GM18868 (cell line): ENCODE results near the gene MAN1A2.
"Not testable (repeated sequence)": the region's sequence is repeated elsewhere in the genome, so short reads cannot be mapped to it uniquely, and the experiment has no call there.

Experiments used
- ATAC-seq: cut with Tn5 transposase; IDR thresholded peaks from one replicate; pipeline ENCODE4 v1.9.1; 2021; ENCODE audit warnings: mild to moderate bottlenecking, moderate library complexity; ENCODE audit not compliant: unreplicated experiment

The MAN1A2 gene

DNA sequence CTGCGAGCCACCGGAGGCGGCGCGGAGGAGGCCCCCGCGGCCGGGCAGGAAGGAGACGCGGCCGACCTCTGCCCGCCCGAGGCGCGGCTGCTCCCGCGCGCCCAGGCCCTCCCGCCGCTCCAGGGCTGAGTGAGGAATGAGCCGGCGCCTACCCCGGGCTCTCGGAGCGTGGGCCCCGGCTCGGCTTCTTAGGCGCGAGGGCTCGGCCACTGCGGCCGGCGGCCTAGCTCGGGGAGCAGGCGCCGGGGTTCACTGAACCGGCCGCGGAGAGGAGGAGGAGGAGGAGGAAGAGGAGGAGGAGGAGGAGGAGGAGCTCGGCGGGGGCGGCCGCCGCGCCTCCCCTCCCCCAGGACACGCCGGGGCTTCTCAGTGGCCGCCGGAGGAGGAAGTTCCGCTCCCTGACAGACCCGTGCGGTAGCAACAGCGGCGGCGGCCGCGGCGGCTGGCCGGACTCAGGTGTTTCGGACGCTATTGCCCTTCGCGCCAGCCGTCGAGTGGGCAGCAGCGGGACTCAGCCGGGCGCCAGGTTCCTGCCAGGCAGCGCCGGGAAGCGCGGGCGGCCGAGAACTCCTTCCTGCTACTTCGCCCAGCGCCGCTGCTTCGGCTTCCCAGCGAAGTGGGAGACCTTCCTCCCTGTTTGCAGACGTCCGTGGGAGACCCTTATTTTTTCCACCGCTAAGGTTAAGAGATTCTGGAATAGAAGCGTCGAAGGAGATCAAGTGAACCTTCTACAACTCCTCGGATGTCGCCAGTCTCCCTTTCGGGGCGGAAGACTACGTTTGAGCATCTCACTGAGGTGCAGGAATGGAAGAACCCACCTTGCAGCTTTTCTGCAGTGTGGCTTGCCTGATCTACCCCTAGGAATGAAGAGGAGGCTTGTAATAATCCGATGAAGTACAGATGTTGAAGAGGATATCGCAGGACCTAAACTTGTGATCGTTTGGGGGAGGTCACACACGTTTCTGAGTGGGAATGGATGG lies at the start of gene MAN1A2:
TSS of gene MAN1A2 (plus strand) at position 404 of the 980 bp plus-strand sequence. CDS start 735 bp downstream, outside the sequence.
- ATAC-seq, result peak; percentile 65

DNA sequence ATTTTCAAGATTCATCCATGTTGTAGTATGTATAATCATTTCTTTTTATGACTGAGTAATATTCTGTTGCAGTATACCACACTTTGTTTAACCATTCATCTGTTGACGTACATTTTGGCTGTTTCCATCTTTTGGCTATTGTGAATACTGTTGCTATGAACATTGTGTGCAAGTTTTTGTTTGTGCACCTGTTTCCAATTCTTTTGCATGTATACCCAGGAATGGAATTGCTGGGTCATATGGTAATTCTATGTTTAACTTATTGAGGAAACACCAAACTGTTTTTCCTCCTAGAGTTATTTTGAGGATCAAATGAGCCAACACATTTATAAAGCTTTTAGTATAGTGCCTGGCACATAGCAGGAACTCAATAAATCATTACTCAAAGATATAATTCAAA lies 49.2 kb upstream of the MAN1A2 start:
- ATAC-seq, result no peak

DNA sequence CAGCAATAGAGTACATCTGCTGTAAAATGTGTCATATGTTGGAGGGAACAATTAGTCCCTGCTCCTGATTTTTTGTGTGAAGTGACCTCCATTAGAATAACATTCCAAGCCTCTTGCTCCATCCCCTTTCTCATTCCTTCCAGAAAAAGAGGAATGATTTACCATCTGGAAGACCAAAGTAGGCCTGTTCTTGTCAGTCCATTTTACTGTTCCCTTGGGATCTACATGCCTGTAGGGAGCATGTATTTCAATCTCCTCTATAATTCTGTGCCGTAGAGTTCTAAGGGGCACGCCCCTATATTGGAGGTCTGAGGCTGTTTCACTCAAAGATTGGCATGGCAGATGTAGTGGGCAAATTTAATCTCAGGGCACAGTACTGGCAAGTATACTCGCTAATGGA lies 48.8 kb upstream of the MAN1A2 start:
- no peak for ATAC-seq

DNA sequence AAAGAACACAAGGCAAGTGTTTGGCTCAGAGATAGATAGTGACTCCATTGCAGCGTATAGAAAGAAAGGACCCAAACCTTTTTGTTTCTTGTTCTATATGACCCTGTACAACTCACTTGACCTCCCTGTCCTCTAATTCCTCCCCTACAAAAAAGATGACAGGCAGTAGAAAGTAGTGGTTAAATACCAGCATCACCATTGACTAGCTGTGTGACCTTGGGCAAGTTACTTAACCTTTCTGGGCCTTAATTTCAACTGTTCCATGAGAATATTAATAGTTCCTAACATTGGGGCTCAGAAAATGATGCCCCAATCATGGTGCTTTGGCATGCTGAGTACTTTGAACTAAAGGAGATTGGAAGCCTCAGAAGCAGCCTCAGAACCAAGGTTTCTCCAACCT lies 46.7 kb upstream of the MAN1A2 start:
- ATAC-seq, result no peak

DNA sequence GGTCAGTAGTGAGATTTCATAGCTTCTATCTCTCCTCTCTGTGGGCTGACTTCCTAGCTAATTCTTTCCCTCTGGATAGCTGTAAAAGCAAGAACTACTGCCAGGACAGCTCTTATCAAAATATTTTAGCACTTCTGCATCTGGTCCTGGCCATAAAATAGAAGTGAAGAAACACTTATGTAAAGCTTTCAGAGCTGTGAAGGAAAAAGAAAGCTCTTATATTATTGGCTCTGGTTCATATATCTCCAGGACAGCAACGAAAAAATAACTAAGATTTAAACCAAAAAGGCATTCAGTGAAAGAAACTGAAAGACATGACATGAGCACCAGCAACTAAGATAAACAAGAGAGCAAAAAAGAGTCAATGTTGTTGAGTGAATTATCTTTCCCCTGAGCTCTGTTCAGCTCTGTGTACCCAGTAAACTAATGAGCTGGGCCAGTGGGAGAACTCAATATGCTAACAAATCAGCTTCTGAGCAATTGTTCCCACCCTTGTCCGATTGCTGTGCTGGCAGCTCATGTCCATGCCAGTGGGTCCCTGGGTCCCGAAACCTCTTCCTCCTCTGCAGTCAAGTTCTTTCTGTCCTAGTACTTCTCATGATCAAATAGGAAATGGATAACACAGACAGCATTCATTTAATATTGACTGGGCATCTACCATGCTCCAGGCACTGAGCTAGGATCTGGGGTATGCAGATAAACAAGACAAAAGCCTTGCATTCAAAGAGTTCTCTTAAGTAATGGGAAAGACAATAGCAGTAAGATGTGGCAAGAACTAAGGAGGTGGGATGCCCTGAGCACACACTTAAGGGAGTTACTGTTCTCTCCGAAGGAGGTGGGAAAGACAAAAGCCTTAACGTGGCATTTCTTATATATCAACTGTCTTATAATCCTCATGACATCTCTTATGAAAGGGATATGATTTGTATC lies 45.3 kb upstream of the MAN1A2 start:
- ATAC-seq, result no peak

DNA sequence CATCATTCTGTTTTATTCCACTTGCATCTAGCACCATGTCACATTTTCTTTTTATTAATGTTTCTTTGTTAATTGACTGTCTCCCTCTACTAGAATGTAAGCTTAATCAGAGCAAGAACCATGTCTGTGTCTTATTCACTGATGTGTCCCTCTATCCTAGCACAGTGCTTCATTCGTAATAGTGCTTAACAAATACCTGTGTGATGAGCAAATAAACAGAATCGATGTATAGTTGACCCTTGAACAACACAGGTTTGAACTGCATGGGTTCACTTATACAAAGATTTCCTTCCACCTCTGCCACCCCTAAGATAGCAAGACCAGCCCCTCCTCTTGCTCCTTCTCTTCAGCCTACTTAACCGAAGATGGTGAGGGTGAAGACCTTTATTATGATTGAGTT lies 42.9 kb upstream of the MAN1A2 start:
- no peak for ATAC-seq

DNA sequence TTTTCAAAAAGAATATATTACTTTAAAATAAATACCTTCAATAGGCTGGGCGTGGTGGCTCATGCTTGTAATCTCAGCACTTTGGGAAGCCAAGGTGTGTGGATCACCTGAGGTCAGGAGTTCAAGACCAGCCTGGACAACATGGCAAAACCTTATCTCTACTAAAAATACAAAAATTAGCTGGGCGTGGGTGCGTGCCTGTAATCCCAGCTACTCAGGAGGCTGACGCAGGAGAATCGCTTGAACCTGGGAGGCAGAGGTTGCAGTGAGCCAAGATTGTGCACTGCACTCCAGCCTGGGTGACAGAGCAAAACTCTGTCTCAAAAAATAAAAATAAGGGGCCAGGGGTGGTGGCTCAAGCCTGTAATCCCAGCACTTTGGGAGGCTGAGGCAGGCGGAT lies 41.2 kb upstream of the MAN1A2 start:
- not testable (repeated sequence) for ATAC-seq

DNA sequence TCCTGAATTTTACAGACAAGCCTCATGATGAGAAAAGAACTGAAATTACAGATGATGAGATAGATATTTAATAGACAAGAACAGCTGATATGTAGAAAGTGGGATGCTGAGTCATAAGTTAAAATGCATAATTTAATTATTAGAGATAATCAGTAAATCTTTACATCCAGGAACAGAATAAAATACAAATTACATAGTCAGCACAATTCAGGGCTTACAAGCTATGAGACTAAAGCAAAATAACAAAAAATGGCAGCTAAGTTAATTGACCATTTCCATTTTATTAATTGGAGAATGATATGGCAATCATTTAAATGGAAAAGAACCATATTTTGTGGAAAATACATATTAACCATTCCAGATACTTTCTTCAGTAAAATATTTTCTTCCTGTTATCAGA lies 40.2 kb upstream of the MAN1A2 start:
- no peak for ATAC-seq

DNA sequence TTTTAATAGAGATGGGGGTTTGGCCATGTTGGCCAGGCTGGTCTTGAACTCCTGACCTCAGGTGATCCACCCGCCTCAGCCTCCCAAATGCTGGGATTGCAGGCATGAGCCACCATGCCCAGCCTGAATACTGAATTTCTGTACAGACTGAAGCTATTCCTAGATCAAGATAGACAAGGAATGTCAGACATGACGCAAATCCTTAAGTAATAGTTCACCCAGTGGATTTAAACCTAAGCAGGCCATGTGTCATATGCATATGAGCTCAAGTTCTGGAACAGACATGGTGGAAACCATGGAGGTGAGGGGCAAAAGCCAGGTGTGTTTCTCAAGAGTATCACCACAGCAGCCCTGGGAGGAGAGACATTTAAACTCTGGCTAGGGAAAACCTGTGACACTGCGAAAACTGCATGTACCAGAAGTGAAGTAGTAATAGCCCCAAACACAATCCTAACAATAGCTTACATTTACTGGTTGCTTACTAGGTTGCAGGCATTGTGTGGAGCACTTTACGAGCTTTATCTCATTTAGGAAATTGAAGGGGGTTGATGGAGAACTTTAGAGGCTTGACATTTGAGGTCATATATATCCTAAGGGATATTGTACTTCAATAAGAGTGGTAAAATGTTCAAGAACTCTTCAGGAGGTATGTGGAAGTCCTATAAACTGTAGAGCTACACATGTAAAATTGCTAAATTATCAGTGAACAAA lies 31.7 kb upstream of the MAN1A2 start:
- no peak for ATAC-seq

DNA sequence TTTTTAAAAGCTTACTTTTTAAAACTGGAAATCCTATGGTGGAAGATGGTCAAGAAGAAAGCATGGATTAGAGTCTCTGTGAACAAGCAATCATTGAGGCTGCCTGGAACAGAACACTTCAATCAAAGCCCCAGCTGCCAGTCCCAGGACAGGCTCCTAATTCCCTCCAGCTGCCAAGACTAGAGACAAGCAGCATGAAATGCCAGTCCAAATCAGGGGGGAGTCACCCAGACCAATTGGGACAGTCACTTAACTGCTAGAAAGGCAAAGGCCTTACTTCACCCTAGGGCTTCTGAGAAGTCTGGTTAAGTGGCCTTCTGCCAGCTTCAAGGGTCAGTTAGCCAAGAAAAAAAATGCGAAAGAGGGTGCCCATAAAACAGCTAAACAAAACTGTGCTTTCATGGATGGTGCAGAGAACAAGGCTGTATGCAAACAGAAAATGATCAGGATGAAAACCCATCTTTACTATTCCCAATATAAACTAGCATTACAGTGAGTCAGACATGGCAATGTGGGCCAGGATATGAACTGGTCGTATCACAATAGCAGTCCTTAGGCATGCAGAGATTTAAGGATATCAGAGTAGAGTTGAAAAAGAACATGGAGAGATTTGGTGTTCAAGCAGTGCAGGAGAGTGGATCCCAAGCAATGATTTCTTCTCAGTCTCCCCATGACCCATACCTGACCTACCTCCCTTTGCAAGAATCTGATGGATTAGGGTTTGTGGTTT lies 31.0 kb upstream of the MAN1A2 start:
- no peak for ATAC-seq

DNA sequence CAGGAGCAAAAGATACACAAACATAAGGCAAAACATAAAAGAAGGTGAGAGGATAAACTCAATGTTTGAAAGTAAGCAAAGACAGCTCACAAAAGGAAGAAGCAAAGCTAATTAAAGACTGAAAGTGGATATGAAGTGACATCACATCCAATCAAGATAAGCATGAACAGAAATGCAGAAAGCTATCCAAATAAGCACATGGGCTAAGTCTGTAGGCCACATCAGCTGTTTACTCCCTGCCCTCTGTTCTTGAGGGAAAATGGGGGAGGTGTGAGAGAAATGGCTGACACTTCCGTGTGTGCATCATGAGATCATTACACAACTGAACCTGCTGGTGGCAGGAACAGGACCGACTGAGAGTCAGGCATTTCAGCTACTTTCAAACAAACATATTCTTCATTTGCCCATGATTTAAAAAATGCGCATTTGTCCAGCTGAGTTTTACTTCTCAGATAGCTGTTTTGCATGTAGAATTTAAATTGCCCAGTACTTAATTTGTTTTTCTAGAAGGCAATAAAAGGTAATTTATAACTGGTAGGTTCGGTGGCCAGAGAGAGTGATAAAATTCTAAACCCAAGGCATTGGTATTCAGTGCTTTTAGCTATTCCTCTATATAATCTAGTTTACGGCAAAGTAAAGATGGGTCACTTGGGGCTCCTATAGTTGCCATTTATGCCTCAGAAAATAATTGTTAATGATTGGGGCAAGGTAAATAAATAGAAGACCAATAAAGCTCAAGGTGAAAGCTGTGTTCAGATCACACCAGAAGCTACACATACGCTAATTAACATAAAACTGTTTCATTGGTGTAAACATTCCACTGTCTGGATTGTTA lies 27.2 kb upstream of the MAN1A2 start:
- ATAC-seq, result no peak

DNA sequence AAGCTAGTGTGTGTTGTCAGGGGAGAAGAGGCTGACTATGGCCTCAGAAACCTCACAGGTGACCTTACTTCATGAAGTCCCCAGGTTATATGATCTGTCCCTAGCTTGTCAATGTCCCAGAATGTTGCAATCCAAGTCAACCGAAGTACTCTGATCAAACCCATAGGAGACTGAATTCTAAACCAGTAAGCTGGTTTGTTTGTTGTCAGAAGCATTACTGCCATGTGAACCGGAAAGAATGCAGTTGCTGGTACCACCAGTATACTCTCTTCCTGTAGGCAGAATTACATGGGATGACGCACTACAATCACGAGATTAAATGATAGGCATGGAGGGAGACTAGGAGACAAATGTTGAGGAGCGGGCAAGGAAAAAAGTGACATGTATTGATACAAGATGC lies 26.1 kb upstream of the MAN1A2 start:
- no peak for ATAC-seq

DNA sequence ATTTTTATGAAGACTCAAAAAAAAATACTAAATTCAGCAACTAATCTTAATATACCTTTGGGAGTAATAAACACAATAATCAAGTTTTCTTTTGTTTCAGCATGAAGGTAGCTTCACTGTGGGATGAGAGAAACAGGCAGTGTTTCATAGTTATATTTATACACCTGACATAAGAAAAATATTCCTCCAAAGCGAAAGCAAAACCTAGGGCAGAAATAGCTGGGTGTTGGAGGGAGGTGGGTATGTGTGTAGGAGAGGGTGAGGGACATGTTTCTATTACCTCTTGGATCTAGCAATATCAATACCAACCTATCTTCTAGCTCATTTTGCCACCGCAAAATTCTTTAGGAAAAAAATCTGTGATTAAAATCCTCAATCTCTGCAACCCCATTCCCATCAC lies 24.9 kb upstream of the MAN1A2 start:
- no peak for ATAC-seq

DNA sequence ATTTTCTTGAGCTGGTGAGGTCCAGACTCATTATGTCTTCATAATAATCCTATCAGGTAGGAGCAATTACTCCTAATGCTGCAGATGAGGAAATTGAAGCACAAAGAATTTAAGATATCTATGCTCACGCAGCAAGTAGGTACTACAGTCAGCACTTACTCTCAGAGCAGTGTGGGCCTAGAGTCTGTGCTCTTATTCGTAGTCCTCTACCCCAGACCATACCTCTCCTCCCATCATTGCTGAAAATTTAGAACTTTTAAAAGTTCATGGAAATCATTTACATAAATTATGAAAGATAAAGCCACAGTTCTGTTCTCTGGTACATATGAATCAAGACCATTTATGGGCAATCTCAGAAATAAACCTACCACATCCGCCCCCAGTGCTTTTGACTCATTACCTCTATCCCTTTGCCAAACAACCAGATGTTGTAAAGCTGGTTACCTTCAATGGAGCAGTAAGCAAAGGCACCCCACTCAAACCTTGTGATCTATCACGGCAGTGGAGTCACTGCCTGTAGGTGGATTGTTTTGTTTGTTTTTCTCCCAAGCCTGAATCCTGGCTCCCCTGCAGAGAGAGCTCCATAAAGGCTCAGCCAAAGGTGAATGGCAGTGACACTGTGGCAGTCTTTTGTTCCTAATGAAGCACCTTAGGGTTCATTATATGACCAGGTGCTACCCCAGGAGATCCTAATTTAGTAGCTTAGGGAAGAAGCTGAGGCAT lies 20.9 kb upstream of the MAN1A2 start:
- ATAC-seq, result no peak

DNA sequence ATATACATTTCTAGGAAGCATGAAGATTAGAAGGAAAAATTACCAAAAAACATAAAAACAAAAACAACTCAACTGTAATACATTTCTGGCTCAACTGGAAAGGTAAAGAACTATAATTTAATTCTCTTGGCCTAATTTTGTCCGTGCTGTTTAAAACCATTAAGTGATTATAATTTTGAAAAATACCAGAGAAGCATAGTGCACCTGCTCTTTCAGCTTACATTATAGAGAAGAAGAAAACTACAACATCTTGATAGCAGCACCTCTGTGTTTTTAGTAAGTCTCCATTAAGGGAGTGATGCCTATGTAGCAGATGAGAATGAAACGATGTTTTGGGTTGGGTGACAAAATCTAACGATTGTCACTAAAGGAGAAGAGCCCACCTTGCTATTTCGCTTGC lies 19.3 kb upstream of the MAN1A2 start:
- ATAC-seq, result no peak

DNA sequence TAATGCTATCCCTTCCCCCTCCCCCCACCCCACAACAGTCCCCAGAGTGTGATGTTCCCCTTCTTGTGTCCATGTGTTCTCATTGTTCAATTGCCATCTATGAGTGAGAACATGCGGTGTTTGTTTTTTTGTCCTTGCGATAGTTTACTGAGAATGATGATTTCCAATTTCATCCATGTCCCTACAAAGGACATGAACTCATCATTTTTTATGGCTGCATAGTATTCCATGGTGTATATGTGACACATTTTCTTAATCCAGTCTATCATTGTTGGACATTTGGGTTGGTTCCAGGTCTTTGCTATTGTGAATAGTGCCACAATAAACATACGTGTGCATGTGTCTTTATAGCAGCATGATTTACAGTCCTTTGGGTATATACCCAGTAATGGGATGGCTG lies 14.6 kb upstream of the MAN1A2 start:
- not testable (repeated sequence) for ATAC-seq

DNA sequence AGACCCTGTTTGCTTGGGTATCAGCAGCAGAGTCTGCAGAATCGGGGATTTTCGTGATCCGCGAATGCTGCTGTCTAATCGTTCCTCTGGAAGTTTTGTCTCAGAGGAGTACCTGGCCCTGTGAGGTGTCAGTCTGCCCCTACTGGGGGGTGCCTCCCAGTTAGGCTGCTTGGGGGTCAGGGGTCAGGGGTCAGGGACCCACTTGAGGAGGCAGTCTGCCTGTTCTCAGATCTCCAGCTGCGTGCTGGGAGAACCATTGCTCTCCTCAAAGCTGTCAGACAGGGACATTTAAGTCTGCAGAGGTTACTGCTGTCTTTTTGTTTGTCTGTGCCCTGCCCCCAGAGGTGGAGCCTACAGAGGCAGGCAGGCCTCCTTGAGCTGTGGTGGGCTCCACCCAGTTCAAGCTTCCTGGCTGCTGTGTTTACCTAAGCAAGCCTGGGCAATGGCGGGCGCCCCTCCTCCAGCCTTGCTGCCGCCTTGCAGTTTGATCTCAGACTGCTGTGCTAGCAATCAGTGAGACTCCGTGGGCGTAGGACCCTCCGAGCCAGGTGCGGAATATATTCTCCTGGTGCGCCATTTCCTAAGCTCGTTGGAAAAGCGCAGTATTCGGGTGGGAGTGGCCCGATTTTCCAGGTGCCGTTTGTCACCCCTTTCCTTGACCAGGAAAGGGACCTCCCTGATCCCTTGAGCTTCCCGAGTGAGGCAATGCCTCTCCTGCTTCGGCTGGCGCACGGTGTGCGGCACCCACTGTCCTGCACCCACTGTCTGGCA lies 9.2 kb upstream of the MAN1A2 start:
- not testable (repeated sequence) for ATAC-seq

DNA sequence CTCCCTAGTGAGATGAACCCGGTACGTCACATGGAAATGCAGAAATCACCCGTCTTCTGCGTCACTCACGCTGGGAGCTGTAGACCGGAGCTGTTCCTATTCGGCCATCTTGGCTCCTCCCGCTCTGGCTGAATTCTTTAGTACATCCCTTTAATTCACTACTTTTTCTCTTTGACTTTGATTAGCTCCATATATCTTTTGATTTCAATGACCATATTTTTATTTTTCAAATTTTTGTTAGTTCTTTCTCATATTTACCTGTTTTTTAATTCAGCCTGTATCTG lies 8.7 kb upstream of the MAN1A2 start:
- ATAC-seq, result not testable (repeated sequence)
